ENCODE data around the gene SPAG16. TPM values are rescaled to one million over a fixed set of nuclear protein-coding genes. Genes with fewer than 3 reads are reported as not detected.

SPAG16 gene
- total and polyA plus RNA-seq, 2 of the 13 experiments (the other 11 are each of a cell fraction or from before 2014, with no cell fraction given): 9.6 to 26.5 TPM

- in situ Hi-C loops (cut with HindIII; ENCODE audit: extremely low pct_ligation_motif_present, low pct_unique_long_range_greater_than_20kb): no loop called here
- Histone ChIP-seq H3K4me1 (ENCODE audit: insufficient read depth, low read length) (no peaks in the 10 kb centered on the region), H3K36me3 (replicated peaks in 1 of 2; ENCODE audit: control insufficient read depth in 1 of 2, insufficient read depth in 2 of 2, low read length in 2 of 2) (no peaks in the 10 kb centered on the region), H3K9me3 (ENCODE audit: low read length) (no peaks in the 10 kb centered on the region), H3K4me2 (ENCODE audit: low read depth, low read length) (no peak overlapping the region), H3K27me3 (ENCODE audit: control insufficient read depth in 1 of 2, insufficient read depth in 2 of 2, low read length in 2 of 2) (no peaks in the 10 kb centered on the region; a peak in 1 of 5 replicates), H3K4me3 (replicated peaks in 1 of 3; ENCODE audit: insufficient read depth in 1 of 3, low read depth in 2 of 3, low read length in 3 of 3) (no peak overlapping the region), H3K79me2 (ENCODE audit: insufficient read depth, low read length) (no peaks in the 10 kb centered on the region), H4K20me1 (ENCODE audit: insufficient read depth, low read length) (no peaks in the 10 kb centered on the region), H3K27ac (ENCODE audit: extremely low read length, insufficient read depth, low read length) (no peak overlapping the region), H2AFZ (ENCODE audit: low read length) (no peak overlapping the region), H3K9ac (ENCODE audit: insufficient read depth, low read depth, low read length) (no peak overlapping the region)
- ChIA-PET POLR2A (no interaction called here), CTCF (ENCODE audit: low intra/inter-chr PET ratio, low total read pairs) (no interaction called here)
- intact Hi-C loops (cut with micrococcal nuclease; ENCODE audit: unreplicated experiment): no loop called here
- no peak for ATAC-seq
- TF ChIP-seq SMARCE1 (IDR thresholded peaks at IDR 0.05; ENCODE audit: borderline replicate concordance): no peak
- no peak for DNase-seq (ENCODE audit: low spot score)
- no TSS peak for BruUV-seq (replicated peaks)
- no peak for FAIRE-seq
- WGBS (ENCODE audit: low lambda C conversion rate): 19% methylated on average over 6 of the region's 6 CpGs
Observed at GRCh38 chr2:213751446-213751845, 467.2 kb downstream of the SPAG16 start.

DNA sequence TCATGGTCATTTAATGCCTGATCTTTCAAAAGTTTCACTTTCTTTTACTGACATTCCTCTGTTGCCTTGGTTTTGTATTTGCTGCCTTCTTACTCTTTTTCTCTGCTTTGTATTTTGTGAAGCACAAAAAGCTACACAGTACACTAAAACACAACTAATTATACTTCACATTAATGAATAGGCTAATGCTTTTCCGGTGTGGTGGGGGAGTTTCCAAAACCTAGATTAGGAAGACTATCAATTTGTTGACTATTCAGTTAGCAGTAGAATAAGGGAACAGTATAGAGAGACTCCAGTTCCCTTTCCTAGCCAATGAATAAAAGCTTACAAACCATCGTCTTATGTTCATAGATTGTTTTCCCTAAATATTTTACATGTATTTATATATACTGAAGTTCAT is 468.3 kb downstream of the SPAG16 start:
- H3K27me3 ChIP-seq (ENCODE audit: control insufficient read depth in 1 of 2, insufficient read depth in 2 of 2, low read length in 2 of 2): no peaks in the 10 kb centered on the region; a peak in 1 of 5 replicates
- no peak overlapping the region for H2AFZ ChIP-seq (ENCODE audit: low read length)
- H3K4me1 ChIP-seq (ENCODE audit: insufficient read depth, low read length): no peaks in the 10 kb centered on the region
- no peaks in the 10 kb centered on the region for H3K9me3 ChIP-seq (ENCODE audit: low read length)
- CTCF ChIA-PET (ENCODE audit: low intra/inter-chr PET ratio, low total read pairs): no interaction called here
- H3K36me3 ChIP-seq (replicated peaks in 1 of 2; ENCODE audit: control insufficient read depth in 1 of 2, insufficient read depth in 2 of 2, low read length in 2 of 2): no peaks in the 10 kb centered on the region
- intact Hi-C loops (cut with micrococcal nuclease; ENCODE audit: unreplicated experiment) (no loop called here), in situ Hi-C loops (cut with HindIII; ENCODE audit: extremely low pct_ligation_motif_present, low pct_unique_long_range_greater_than_20kb) (no loop called here)
- FAIRE-seq (no peak), ATAC-seq (no peak), DNase-seq (ENCODE audit: low spot score) (no peak)
- BruUV-seq (replicated peaks): no TSS peak
- 21% methylated on average over 2 of the region's 2 CpGs for WGBS (ENCODE audit: low lambda C conversion rate)
- H3K9ac ChIP-seq (ENCODE audit: insufficient read depth, low read depth, low read length): no peak overlapping the region
- POLR2A ChIA-PET: no interaction called here
- H3K79me2 ChIP-seq (ENCODE audit: insufficient read depth, low read length): no peaks in the 10 kb centered on the region
- H3K27ac ChIP-seq (ENCODE audit: extremely low read length, insufficient read depth, low read length): no peak overlapping the region
- no peaks in the 10 kb centered on the region for H4K20me1 ChIP-seq (ENCODE audit: insufficient read depth, low read length)
- H3K4me3 ChIP-seq (replicated peaks in 1 of 3; ENCODE audit: insufficient read depth in 1 of 3, low read depth in 2 of 3, low read length in 3 of 3): no peak overlapping the region
- no peak overlapping the region for H3K4me2 ChIP-seq (ENCODE audit: low read depth, low read length)
- TF ChIP-seq PRDM4 (CRISPR knock-in tag; IDR thresholded peaks at IDR 0.05; ENCODE audit: borderline replicate concordance) (no peak), ZNF800 (CRISPR knock-in tag; IDR thresholded peaks at IDR 0.05) (no peak), ZBTB21 (CRISPR knock-in tag; IDR thresholded peaks at IDR 0.05) (no peak), LRRFIP1 (CRISPR knock-in tag; conservative IDR thresholded peaks at IDR 0.05) (no peak)
- TF ChIP-seq, protein P1, sequence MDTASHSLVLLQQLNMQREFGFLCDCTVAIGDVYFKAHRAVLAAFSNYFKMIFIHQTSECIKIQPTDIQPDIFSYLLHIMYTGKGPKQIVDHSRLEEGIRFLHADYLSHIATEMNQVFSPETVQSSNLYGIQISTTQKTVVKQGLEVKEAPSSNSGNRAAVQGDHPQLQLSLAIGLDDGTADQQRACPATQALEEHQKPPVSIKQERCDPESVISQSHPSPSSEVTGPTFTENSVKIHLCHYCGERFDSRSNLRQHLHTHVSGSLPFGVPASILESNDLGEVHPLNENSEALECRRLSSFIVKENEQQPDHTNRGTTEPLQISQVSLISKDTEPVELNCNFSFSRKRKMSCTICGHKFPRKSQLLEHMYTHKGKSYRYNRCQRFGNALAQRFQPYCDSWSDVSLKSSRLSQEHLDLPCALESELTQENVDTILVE (CRISPR knock-in tag; IDR thresholded peaks at IDR 0.05): no peak
- TF ChIP-seq, protein P2, sequence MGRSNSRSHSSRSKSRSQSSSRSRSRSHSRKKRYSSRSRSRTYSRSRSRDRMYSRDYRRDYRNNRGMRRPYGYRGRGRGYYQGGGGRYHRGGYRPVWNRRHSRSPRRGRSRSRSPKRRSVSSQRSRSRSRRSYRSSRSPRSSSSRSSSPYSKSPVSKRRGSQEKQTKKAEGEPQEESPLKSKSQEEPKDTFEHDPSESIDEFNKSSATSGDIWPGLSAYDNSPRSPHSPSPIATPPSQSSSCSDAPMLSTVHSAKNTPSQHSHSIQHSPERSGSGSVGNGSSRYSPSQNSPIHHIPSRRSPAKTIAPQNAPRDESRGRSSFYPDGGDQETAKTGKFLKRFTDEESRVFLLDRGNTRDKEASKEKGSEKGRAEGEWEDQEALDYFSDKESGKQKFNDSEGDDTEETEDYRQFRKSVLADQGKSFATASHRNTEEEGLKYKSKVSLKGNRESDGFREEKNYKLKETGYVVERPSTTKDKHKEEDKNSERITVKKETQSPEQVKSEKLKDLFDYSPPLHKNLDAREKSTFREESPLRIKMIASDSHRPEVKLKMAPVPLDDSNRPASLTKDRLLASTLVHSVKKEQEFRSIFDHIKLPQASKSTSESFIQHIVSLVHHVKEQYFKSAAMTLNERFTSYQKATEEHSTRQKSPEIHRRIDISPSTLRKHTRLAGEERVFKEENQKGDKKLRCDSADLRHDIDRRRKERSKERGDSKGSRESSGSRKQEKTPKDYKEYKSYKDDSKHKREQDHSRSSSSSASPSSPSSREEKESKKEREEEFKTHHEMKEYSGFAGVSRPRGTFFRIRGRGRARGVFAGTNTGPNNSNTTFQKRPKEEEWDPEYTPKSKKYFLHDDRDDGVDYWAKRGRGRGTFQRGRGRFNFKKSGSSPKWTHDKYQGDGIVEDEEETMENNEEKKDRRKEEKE (IDR thresholded peaks at IDR 0.05): no peak
